ENCODE measurements around the gene LACC1. TPM values are rescaled to one million over a fixed set of nuclear protein-coding genes. Genes with fewer than 3 reads are reported as not detected.

Gene LACC1
- total and polyA plus RNA-seq, 2 of the 8 experiments (the other 6 are each of a cell fraction or from before 2014, with no cell fraction given), result 0.57 to 3.6 TPM

- no peak for TF ChIP-seq RAD21 (IDR thresholded peaks at IDR 0.05 in 1 of 2, conservative IDR thresholded peaks at IDR 0.05 in 1 of 2; ENCODE audit: low read depth in 2 of 2, low read length in 2 of 2)
- TF ChIP-seq TCF12 (IDR thresholded peaks at IDR 0.05; ENCODE audit: low read depth, low read length), result no peak
- TF ChIP-seq, protein P1, sequence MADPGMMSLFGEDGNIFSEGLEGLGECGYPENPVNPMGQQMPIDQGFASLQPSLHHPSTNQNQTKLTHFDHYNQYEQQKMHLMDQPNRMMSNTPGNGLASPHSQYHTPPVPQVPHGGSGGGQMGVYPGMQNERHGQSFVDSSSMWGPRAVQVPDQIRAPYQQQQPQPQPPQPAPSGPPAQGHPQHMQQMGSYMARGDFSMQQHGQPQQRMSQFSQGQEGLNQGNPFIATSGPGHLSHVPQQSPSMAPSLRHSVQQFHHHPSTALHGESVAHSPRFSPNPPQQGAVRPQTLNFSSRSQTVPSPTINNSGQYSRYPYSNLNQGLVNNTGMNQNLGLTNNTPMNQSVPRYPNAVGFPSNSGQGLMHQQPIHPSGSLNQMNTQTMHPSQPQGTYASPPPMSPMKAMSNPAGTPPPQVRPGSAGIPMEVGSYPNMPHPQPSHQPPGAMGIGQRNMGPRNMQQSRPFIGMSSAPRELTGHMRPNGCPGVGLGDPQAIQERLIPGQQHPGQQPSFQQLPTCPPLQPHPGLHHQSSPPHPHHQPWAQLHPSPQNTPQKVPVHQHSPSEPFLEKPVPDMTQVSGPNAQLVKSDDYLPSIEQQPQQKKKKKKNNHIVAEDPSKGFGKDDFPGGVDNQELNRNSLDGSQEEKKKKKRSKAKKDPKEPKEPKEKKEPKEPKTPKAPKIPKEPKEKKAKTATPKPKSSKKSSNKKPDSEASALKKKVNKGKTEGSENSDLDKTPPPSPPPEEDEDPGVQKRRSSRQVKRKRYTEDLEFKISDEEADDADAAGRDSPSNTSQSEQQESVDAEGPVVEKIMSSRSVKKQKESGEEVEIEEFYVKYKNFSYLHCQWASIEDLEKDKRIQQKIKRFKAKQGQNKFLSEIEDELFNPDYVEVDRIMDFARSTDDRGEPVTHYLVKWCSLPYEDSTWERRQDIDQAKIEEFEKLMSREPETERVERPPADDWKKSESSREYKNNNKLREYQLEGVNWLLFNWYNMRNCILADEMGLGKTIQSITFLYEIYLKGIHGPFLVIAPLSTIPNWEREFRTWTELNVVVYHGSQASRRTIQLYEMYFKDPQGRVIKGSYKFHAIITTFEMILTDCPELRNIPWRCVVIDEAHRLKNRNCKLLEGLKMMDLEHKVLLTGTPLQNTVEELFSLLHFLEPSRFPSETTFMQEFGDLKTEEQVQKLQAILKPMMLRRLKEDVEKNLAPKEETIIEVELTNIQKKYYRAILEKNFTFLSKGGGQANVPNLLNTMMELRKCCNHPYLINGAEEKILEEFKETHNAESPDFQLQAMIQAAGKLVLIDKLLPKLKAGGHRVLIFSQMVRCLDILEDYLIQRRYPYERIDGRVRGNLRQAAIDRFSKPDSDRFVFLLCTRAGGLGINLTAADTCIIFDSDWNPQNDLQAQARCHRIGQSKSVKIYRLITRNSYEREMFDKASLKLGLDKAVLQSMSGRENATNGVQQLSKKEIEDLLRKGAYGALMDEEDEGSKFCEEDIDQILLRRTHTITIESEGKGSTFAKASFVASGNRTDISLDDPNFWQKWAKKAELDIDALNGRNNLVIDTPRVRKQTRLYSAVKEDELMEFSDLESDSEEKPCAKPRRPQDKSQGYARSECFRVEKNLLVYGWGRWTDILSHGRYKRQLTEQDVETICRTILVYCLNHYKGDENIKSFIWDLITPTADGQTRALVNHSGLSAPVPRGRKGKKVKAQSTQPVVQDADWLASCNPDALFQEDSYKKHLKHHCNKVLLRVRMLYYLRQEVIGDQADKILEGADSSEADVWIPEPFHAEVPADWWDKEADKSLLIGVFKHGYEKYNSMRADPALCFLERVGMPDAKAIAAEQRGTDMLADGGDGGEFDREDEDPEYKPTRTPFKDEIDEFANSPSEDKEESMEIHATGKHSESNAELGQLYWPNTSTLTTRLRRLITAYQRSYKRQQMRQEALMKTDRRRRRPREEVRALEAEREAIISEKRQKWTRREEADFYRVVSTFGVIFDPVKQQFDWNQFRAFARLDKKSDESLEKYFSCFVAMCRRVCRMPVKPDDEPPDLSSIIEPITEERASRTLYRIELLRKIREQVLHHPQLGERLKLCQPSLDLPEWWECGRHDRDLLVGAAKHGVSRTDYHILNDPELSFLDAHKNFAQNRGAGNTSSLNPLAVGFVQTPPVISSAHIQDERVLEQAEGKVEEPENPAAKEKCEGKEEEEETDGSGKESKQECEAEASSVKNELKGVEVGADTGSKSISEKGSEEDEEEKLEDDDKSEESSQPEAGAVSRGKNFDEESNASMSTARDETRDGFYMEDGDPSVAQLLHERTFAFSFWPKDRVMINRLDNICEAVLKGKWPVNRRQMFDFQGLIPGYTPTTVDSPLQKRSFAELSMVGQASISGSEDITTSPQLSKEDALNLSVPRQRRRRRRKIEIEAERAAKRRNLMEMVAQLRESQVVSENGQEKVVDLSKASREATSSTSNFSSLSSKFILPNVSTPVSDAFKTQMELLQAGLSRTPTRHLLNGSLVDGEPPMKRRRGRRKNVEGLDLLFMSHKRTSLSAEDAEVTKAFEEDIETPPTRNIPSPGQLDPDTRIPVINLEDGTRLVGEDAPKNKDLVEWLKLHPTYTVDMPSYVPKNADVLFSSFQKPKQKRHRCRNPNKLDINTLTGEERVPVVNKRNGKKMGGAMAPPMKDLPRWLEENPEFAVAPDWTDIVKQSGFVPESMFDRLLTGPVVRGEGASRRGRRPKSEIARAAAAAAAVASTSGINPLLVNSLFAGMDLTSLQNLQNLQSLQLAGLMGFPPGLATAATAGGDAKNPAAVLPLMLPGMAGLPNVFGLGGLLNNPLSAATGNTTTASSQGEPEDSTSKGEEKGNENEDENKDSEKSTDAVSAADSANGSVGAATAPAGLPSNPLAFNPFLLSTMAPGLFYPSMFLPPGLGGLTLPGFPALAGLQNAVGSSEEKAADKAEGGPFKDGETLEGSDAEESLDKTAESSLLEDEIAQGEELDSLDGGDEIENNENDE (IDR thresholded peaks at IDR 0.05; ENCODE audit: insufficient replicate concordance, low read length), result no peak
- no peak for TF ChIP-seq POLR2A (IDR thresholded peaks at IDR 0.05; ENCODE audit: control extremely low read depth in 1 of 2, low read depth in 2 of 2, low read length in 2 of 2)
Observed at GRCh38 chr13:43936647-43937046, 56.9 kb downstream of the LACC1 start (continued).
